Type B pancreatic cell (in vitro differentiated cells): ENCODE measurements around the gene HOXC10. TPM values are rescaled to one million over a fixed set of nuclear protein-coding genes. Genes with fewer than 3 reads are reported as not detected.
A peak's percentile ranks its signal among the peaks of the same experiment; 100 is the strongest.

Source experiments
- DNase-seq: peaks from one replicate; pipeline ENCODE4 v3.0.0; 2021; ENCODE audit warnings: mixed read lengths; ENCODE audit not compliant: unreplicated experiment; ENCODE audit errors: extremely low spot score
- H3K27ac Mint-ChIP-seq: 2 replicates; pipeline ENCODE4 v1.8.0; 2021; ENCODE audit warnings: mild to moderate bottlenecking, mixed read lengths
- H3K27me3 Mint-ChIP-seq: 2 replicates; pipeline ENCODE4 v1.8.0; 2021; ENCODE audit warnings: mixed read lengths
- H3K36me3 Mint-ChIP-seq: 2 replicates; pipeline ENCODE4 v1.8.0; 2021; ENCODE audit warnings: mixed read lengths
- H3K4me1 Mint-ChIP-seq: one replicate; pipeline ENCODE4 v1.8.0; 2021; ENCODE audit warnings: mixed read lengths; ENCODE audit not compliant: unreplicated experiment
- H3K4me3 Mint-ChIP-seq: 2 replicates; pipeline ENCODE4 v1.8.0; 2021; ENCODE audit warnings: mild to moderate bottlenecking, mixed read lengths
- H3K9me3 Mint-ChIP-seq: 2 replicates; pipeline ENCODE4 v1.8.0; 2021; ENCODE audit warnings: mixed read lengths
- CTCF ChIP-seq: fragments of 200-600 bp; sonication (generic); conservative IDR thresholded peaks from 2 replicates; pipeline ENCODE4 v1.5.0; 2021; ENCODE audit warnings: antibody characterized with exemption, mild to moderate bottlenecking
- total RNA-seq: library from RNA; stranded (reverse); gene quantifications from 2 replicates; pipeline ENCODE4 v1.2.1, GENCODE V29; 2021; ENCODE audit warnings: low replicate concordance

The HOXC10 gene
- total RNA-seq, 1 donor from 2014 or later, result not detected

GRCh38 chr12:54019924-54020590 lies 35.1 kb downstream of the HOXC10 start:
- peaks cover 29% of the 10 kb centered on the region for H3K4me1 Mint-ChIP-seq
- no peak for DNase-seq
- peaks cover 4% of the 10 kb centered on the region for H3K36me3 Mint-ChIP-seq
- H3K4me3 Mint-ChIP-seq, result peak overlapping the region; percentile 77
- peak overlapping the region; percentile 10 for H3K27ac Mint-ChIP-seq
- peaks cover 91% of the 10 kb centered on the region for H3K27me3 Mint-ChIP-seq
- TF ChIP-seq CTCF, result no peak
- H3K9me3 Mint-ChIP-seq, result no peaks in the 10 kb centered on the region

- no peak overlapping the region for H3K27ac Mint-ChIP-seq
- peaks cover 36% of the 10 kb centered on the region for H3K4me1 Mint-ChIP-seq
- H3K4me3 Mint-ChIP-seq, result no peak overlapping the region
- no peak for DNase-seq
- no peak for TF ChIP-seq CTCF
- H3K36me3 Mint-ChIP-seq, result peaks cover 4% of the 10 kb centered on the region
- peaks cover 91% of the 10 kb centered on the region for H3K27me3 Mint-ChIP-seq
- no peaks in the 10 kb centered on the region for H3K9me3 Mint-ChIP-seq
Observed at GRCh38 chr12:54020591-54021405, 35.9 kb downstream of the HOXC10 start.

GRCh38 chr12:54021432-54022013 lies 36.6 kb downstream of the HOXC10 start:
- DNase-seq, result no peak
- Mint-ChIP-seq H3K36me3 (peaks cover 4% of the 10 kb centered on the region), H3K9me3 (no peaks in the 10 kb centered on the region), H3K4me1 (peaks cover 41% of the 10 kb centered on the region), H3K27ac (peak overlapping the region; percentile 36), H3K27me3 (peaks cover 90% of the 10 kb centered on the region), H3K4me3 (peak overlapping the region; percentile 78)
- peak; percentile 25 for TF ChIP-seq CTCF

GRCh38 chr12:54022960-54023884 lies 38.3 kb downstream of the HOXC10 start:
- Mint-ChIP-seq H3K27ac (no peak overlapping the region), H3K36me3 (peaks cover 4% of the 10 kb centered on the region), H3K9me3 (no peaks in the 10 kb centered on the region), H3K4me1 (peaks cover 42% of the 10 kb centered on the region), H3K27me3 (peaks cover 94% of the 10 kb centered on the region), H3K4me3 (no peak overlapping the region)
- DNase-seq, result no peak
- no peak for TF ChIP-seq CTCF

- H3K4me3 Mint-ChIP-seq, result peak overlapping the region; percentile 66
- peaks cover 4% of the 10 kb centered on the region for H3K36me3 Mint-ChIP-seq
- TF ChIP-seq CTCF, result no peak
- no peak overlapping the region for H3K27ac Mint-ChIP-seq
- H3K4me1 Mint-ChIP-seq, result peaks cover 43% of the 10 kb centered on the region
- no peak for DNase-seq
- H3K27me3 Mint-ChIP-seq, result peaks cover 95% of the 10 kb centered on the region
- no peaks in the 10 kb centered on the region for H3K9me3 Mint-ChIP-seq
Observed at GRCh38 chr12:54024127-54024526, 39.2 kb downstream of the HOXC10 start.
